ENCODE data around the gene DGKE. TPM values are rescaled to one million over a fixed set of nuclear protein-coding genes. Genes with fewer than 3 reads are reported as not detected.

The DGKE gene
- total and polyA plus RNA-seq, 2 of the 13 experiments (the other 11 are each of a cell fraction or from before 2014, with no cell fraction given) = 3.2 to 5.3 TPM

DNA sequence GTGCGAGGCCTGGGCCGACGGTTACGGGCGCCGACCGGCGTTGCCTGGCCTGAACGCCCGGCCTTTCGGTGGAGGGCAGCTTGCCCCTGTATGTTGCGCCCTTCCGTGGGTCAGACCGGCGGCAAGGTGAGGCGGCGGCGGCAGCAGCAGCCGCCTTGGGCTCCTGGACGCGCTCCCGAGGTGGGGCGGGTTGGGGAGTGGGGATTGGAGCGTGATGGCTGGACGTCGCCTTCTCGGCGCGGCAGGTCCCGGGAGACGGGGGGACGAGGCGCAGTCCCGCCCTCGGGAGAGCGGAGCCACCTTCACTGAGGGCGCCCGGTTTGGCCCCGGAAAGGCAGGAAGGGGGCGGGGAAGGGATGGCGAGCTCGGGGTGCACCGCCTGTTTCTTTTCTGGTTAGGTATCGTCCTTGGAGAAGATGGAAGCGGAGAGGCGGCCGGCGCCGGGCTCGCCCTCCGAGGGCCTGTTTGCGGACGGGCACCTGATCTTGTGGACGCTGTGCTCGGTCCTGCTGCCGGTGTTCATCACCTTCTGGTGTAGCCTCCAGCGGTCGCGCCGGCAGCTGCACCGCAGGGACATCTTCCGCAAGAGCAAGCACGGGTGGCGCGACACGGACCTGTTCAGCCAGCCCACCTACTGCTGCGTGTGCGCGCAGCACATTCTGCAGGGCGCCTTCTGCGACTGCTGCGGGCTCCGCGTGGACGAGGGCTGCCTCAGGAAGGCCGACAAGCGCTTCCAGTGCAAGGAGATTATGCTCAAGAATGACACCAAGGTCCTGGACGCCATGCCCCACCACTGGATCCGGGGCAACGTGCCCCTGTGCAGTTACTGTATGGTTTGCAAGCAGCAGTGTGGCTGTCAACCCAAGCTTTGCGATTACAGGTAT, 671 bp downstream of the DGKE start (continued):
- TF ChIP-seq ZBTB14 (CRISPR knock-in tag; IDR thresholded peaks at IDR 0.05) (peak; percentile 8; the same call in 1 of the 2 replicates), ZNF546 (CRISPR knock-in tag; conservative IDR thresholded peaks at IDR 0.05) (0 out of 2 replicates have a peak, but pooled peaks have one; percentile 53), MAZ (IDR thresholded peaks at IDR 0.05; ENCODE audit: borderline replicate concordance, low read depth, low read length) (no peak), MAZ (CRISPR knock-in tag; IDR thresholded peaks at IDR 0.05; ENCODE audit: low read depth) (peak; percentile 51; the same call in 1 of the 2 replicates), ZNF512B (CRISPR knock-in tag; IDR thresholded peaks at IDR 0.05; ENCODE audit: borderline replicate concordance) (peak; percentile 95), ZNF234 (CRISPR knock-in tag; conservative IDR thresholded peaks at IDR 0.05) (no peak), PAX8 (CRISPR knock-in tag; IDR thresholded peaks at IDR 0.05; ENCODE audit: borderline replicate concordance) (0 out of 2 replicates have a peak, but pooled peaks have one; percentile 75), PRMT3 (CRISPR knock-in tag; IDR thresholded peaks at IDR 0.05; ENCODE audit: borderline replicate concordance, low read depth) (0 out of 2 replicates have a peak, but pooled peaks have one; percentile 45), HDAC6 (IDR thresholded peaks at IDR 0.05; ENCODE audit: low read depth, low read length) (no peak), FOSL1 (CRISPR knock-in tag; IDR thresholded peaks at IDR 0.05; ENCODE audit: borderline replicate concordance) (peak; percentile 30; the same call in 1 of the 2 replicates), ZNF562 (CRISPR knock-in tag; IDR thresholded peaks at IDR 0.05; ENCODE audit: borderline replicate concordance) (peak; percentile 19; the same call in 1 of the 2 replicates), HOXA9 (CRISPR knock-in tag; IDR thresholded peaks at IDR 0.05; ENCODE audit: borderline replicate concordance) (no peak), ZNF552 (CRISPR knock-in tag; IDR thresholded peaks at IDR 0.05; ENCODE audit: borderline replicate concordance) (peak; percentile 42; the same call in 1 of the 2 replicates), ZFY (CRISPR knock-in tag; IDR thresholded peaks at IDR 0.05) (peak; percentile 73)
- TF ChIP-seq, protein P1, sequence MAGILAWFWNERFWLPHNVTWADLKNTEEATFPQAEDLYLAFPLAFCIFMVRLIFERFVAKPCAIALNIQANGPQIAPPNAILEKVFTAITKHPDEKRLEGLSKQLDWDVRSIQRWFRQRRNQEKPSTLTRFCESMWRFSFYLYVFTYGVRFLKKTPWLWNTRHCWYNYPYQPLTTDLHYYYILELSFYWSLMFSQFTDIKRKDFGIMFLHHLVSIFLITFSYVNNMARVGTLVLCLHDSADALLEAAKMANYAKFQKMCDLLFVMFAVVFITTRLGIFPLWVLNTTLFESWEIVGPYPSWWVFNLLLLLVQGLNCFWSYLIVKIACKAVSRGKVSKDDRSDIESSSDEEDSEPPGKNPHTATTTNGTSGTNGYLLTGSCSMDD (CRISPR knock-in tag; IDR thresholded peaks at IDR 0.05) = no peak
- TF ChIP-seq, protein P2, sequence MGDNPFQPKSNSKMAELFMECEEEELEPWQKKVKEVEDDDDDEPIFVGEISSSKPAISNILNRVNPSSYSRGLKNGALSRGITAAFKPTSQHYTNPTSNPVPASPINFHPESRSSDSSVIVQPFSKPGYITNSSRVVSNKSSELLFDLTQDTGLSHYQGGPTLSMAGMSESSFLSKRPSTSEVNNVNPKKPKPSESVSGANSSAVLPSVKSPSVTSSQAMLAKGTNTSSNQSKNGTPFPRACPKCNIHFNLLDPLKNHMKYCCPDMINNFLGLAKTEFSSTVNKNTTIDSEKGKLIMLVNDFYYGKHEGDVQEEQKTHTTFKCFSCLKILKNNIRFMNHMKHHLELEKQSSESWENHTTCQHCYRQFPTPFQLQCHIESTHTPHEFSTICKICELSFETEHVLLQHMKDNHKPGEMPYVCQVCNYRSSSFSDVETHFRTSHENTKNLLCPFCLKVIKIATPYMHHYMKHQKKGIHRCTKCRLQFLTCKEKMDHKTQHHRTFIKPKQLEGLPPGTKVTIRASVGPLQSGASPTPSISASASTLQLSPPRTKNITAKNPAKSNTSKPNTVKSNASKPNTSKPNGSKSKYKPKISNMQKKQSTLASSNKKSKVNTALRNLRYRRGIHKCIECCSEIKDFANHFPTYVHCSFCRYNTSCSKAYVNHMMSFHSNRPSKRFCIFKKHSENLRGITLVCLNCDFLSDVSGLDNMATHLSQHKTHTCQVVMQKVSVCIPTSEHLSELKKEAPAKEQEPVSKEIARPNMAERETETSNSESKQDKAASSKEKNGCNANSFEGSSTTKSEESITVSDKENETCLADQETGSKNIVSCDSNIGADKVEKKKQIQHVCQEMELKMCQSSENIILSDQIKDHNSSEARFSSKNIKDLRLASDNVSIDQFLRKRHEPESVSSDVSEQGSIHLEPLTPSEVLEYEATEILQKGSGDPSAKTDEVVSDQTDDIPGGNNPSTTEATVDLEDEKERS (CRISPR knock-in tag; IDR thresholded peaks at IDR 0.05) = peak; percentile 76; the same call in 1 of the 2 replicates

Data from HepG2 (cell line).